H9 (cell line): ENCODE results near the gene ELFN1. TPM values are rescaled to one million over a fixed set of nuclear protein-coding genes. Genes with fewer than 3 reads are reported as not detected.

Experiments
- DNase-seq: peaks from one replicate; pipeline ENCODE4 v3.0.0-alpha.2; 2017
- H2AFZ ChIP-seq: one replicate; pipeline ENCODE4 v1.6.1; 2013; ENCODE audit warnings: mild to moderate bottlenecking, low read length, control low read depth, moderate library complexity
- H2AK5ac ChIP-seq: 2 replicates; pipeline ENCODE4 v1.6.1; 2013; ENCODE audit warnings: low read length, control low read depth, mixed read lengths; ENCODE audit not compliant: insufficient read length
- H2BK120ac ChIP-seq: one replicate; pipeline ENCODE4 v1.6.1; 2013; ENCODE audit warnings: low read depth, mild to moderate bottlenecking, low read length, control low read depth, inconsistent platforms; ENCODE audit not compliant: poor library complexity, severe bottlenecking
- H2BK12ac ChIP-seq: 2 replicates; pipeline ENCODE4 v1.6.1; 2013; ENCODE audit warnings: low read length, control low read depth, mixed read lengths, low read depth; ENCODE audit not compliant: insufficient read length
- H2BK15ac ChIP-seq: 2 replicates; pipeline ENCODE4 v1.6.1; 2013; ENCODE audit warnings: low read depth, low read length, control low read depth
- H2BK20ac ChIP-seq: one replicate; pipeline ENCODE4 v1.6.1; 2013; ENCODE audit warnings: low read depth, mild to moderate bottlenecking, low read length, control low read depth, inconsistent platforms; ENCODE audit not compliant: poor library complexity, severe bottlenecking
- H2BK5ac ChIP-seq: 2 replicates; pipeline ENCODE4 v1.6.1; 2013; ENCODE audit warnings: low read length, control low read depth, mixed read lengths; ENCODE audit not compliant: insufficient read length
- H3K14ac ChIP-seq: 2 replicates; pipeline ENCODE4 v1.6.1; 2013; ENCODE audit warnings: low read length, control low read depth; ENCODE audit not compliant: insufficient read depth
- H3K18ac ChIP-seq: 2 replicates; pipeline ENCODE4 v1.6.1; 2013; ENCODE audit warnings: low read depth, mild to moderate bottlenecking, mixed read lengths, low read length, control low read depth; ENCODE audit not compliant: insufficient read length
- H3K23ac ChIP-seq: 2 replicates; pipeline ENCODE4 v1.6.1; 2013; ENCODE audit warnings: low read length, control low read depth, mixed read lengths, low read depth; ENCODE audit not compliant: insufficient read length
- H3K23me2 ChIP-seq: 2 replicates; pipeline ENCODE4 v1.6.1; 2013; ENCODE audit warnings: low read depth, mild to moderate bottlenecking, mixed read lengths, low read length, control low read depth; ENCODE audit not compliant: insufficient read length, poor library complexity, severe bottlenecking
- H3K27ac ChIP-seq: 2 replicates; pipeline ENCODE4 v1.5.1; 2013; ENCODE audit warnings: low read length, control low read depth, mixed read lengths, low read depth; ENCODE audit not compliant: insufficient read length
- H3K27me3 ChIP-seq: 2 replicates; pipeline ENCODE4 v1.6.1; 2013; ENCODE audit warnings: low read length, control low read depth, inconsistent platforms; ENCODE audit not compliant: insufficient read depth
- H3K4ac ChIP-seq: 2 replicates; pipeline ENCODE4 v1.6.1; 2013; ENCODE audit warnings: low read depth, mild to moderate bottlenecking, control low read depth, inconsistent platforms, low read length, moderate library complexity
- H3K4me1 ChIP-seq: 2 replicates; pipeline ENCODE4 v1.6.1; 2013; ENCODE audit warnings: low read length, control low read depth, inconsistent platforms; ENCODE audit not compliant: insufficient read depth
- H3K4me2 ChIP-seq: 2 replicates; pipeline ENCODE4 v1.6.1; 2013; ENCODE audit warnings: low read length, control low read depth, mixed read lengths; ENCODE audit not compliant: insufficient read length, insufficient read depth
- H3K56ac ChIP-seq: 2 replicates; pipeline ENCODE4 v1.6.1; 2013; ENCODE audit warnings: low read depth, mild to moderate bottlenecking, mixed read lengths, low read length, control low read depth; ENCODE audit not compliant: insufficient read length
- H3K79me1 ChIP-seq: 2 replicates; pipeline ENCODE4 v1.6.1; 2013; ENCODE audit warnings: low read depth, mild to moderate bottlenecking, moderate library complexity, low read length, control low read depth, inconsistent platforms; ENCODE audit not compliant: insufficient read depth, poor library complexity, severe bottlenecking
- H3K79me2 ChIP-seq: 2 replicates; pipeline ENCODE4 v1.6.1; 2013; ENCODE audit warnings: low read length, control low read depth, inconsistent platforms; ENCODE audit not compliant: insufficient read depth
- H3K9ac ChIP-seq: 2 replicates; pipeline ENCODE4 v1.6.1; 2013; ENCODE audit warnings: low read length, control low read depth, mixed read lengths; ENCODE audit not compliant: insufficient read length; ENCODE audit errors: extremely low read depth
- H3K9me3 ChIP-seq: one replicate; pipeline ENCODE4 v1.6.1; 2013; ENCODE audit warnings: low read depth, low read length, inconsistent platforms; ENCODE audit not compliant: control insufficient read depth
- H3T11ph ChIP-seq: one replicate; pipeline ENCODE4 v1.6.1; 2013; ENCODE audit warnings: mild to moderate bottlenecking, low read length, control low read depth, inconsistent platforms
- H4K20me1 ChIP-seq: one replicate; pipeline ENCODE4 v1.6.1; 2013; ENCODE audit not compliant: control insufficient read depth, insufficient read length, insufficient read depth
- H4K5ac ChIP-seq: 2 replicates; pipeline ENCODE4 v1.6.1; 2013; ENCODE audit warnings: low read depth, mild to moderate bottlenecking, mixed read lengths, low read length, control low read depth; ENCODE audit not compliant: insufficient read length
- H4K8ac ChIP-seq: replicated peaks from 2 replicates; pipeline ENCODE4 v1.6.1; 2013; ENCODE audit warnings: low read length, control low read depth, mixed read lengths, low read depth; ENCODE audit not compliant: insufficient read length
- H4K91ac ChIP-seq: 2 replicates; pipeline ENCODE4 v1.6.1; 2013; ENCODE audit warnings: low read depth, mild to moderate bottlenecking, moderate library complexity, mixed read lengths, low read length, control low read depth; ENCODE audit not compliant: insufficient read length
- H3K27ac Mint-ChIP-seq, 3 experiments: 2 replicates in 2 of 3; 3 replicates in 1 of 3; pipeline ENCODE4 v1.8.0; 2020 to 2021; ENCODE audit warnings: mixed read lengths in 3 of 3, mild to moderate bottlenecking in 1 of 3, moderate library complexity in 1 of 3
- H3K27me3 Mint-ChIP-seq: 2 replicates; pipeline ENCODE4 v1.8.0; 2021; ENCODE audit warnings: low read depth, mild to moderate bottlenecking, moderate library complexity, mixed read lengths
- H3K36me3 Mint-ChIP-seq, 3 experiments: 2 replicates in 2 of 3; 3 replicates in 1 of 3; pipeline ENCODE4 v1.8.0; 2020 to 2021; ENCODE audit warnings: low read depth in 3 of 3, mixed read lengths in 3 of 3; ENCODE audit not compliant: insufficient read depth in 1 of 3
- H3K4me1 Mint-ChIP-seq, 2 experiments: 2 replicates each; pipeline ENCODE4 v1.8.0; 2020; ENCODE audit warnings: mixed read lengths in 2 of 2
- H3K4me3 Mint-ChIP-seq, 2 experiments: 2 replicates in 1 of 2; 3 replicates in 1 of 2; pipeline ENCODE4 v1.8.0; 2020 to 2021; ENCODE audit warnings: mild to moderate bottlenecking in 2 of 2, mixed read lengths in 2 of 2, moderate library complexity in 1 of 2
- H3K9me3 Mint-ChIP-seq, 2 experiments: 2 replicates in 1 of 2; 3 replicates in 1 of 2; pipeline ENCODE4 v1.8.0; 2020; ENCODE audit warnings: mild to moderate bottlenecking in 2 of 2, mixed read lengths in 2 of 2, moderate library complexity in 1 of 2
- WGBS: extraction: QIAGEN DNeasy Blood & Tissue Kit; methylation state at CpG from one replicate; pipeline ENCODE4 v1.1.7; 2013; ENCODE audit warnings: missing lambda C conversion rate, low lambda C conversion rate, mixed read lengths; ENCODE audit not compliant: insufficient read length; ENCODE audit errors: extremely low coverage; 5-methylcytosine and 5-hydroxymethylcytosine counted together
- total RNA-seq: library from RNA; stranded (reverse); gene quantifications from 2 replicates; pipeline ENCODE4 v1.2.1, GENCODE V29; 2021
- TF ChIP-seq, protein P1 (sequence below): fragments of 200-600 bp; sonication (generic); conservative IDR thresholded peaks from 3 replicates; pipeline ENCODE4 v1.8.0; 2021; ENCODE audit warnings: antibody characterized with exemption, mild to moderate bottlenecking

Gene ELFN1
- total RNA-seq, 1 experiment from 2014 or later, result 3.7 TPM

DNA sequence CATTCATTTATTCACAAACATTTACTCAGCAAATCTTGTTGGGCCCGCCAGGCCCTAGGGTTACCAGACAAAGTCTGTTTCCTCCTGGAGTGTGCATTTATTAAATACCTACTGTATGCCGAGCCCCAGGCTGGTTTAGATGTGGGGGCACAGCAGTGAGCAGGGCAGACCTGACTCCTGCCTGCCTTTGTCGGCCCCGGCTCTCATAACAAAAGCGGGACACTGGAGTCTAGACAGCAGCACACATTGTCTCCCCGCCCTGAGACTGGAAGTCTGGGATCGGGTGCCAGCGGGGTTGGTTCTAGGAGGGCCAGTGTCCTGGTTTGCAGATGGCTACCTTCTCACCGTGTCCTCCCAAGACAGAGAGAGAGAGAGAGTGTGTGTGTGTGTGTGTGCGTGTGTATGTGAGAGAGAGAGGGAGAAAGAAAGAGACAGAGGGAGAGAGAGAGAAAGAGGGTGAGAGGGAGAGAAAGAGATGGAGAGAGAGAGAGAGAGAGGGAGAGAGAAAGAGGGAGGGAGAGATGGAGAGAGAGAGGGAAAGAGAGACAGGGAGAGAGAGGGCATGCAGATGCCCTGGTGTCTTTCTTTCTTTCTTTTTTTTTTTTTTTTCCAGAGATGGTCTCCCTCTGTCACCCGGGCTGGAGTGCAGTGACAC is 25.9 kb downstream of the ELFN1 start:
- H3T11ph ChIP-seq, result no peak overlapping the region
- Mint-ChIP-seq H3K4me3 (no peak overlapping the region), H3K36me3 (no peaks in the 10 kb centered on the region; a peak in 1 of 7 replicates), H3K9me3 (0 out of 5 replicates have a peak, but pooled peaks cover 0 to 3% of the 10 kb centered on the region in 2 experiments), H3K27ac (peak overlapping the region in 1 of 3 experiments; percentile 10; a peak in 1 of 7 replicates), H3K27me3 (peaks cover 23% of the 10 kb centered on the region), H3K4me1 (peaks cover 14 to 22% of the 10 kb centered on the region in 2 experiments)
- WGBS, result no CpG with 5 or more reads among the region's 11 CpGs
- peak; percentile 25 for DNase-seq
- H2BK120ac ChIP-seq, result no peak overlapping the region
- no peak overlapping the region for H4K5ac ChIP-seq
- no peaks in the 10 kb centered on the region; the same call in 1 of the 2 replicates for H3K4me1 ChIP-seq
- H2BK20ac ChIP-seq, result no peak overlapping the region
- H3K4ac ChIP-seq, result no peak overlapping the region
- no peaks in the 10 kb centered on the region for H3K79me2 ChIP-seq
- no peaks in the 10 kb centered on the region for H3K23me2 ChIP-seq
- no peak overlapping the region for H3K18ac ChIP-seq
- H2BK5ac ChIP-seq, result no peak overlapping the region
- no peaks in the 10 kb centered on the region for H3K79me1 ChIP-seq
- no peak overlapping the region for H3K56ac ChIP-seq
- H3K23ac ChIP-seq, result no peak overlapping the region
- H2BK12ac ChIP-seq, result no peak overlapping the region
- no peak overlapping the region for H2AFZ ChIP-seq
- H4K91ac ChIP-seq, result no peak overlapping the region
- no peak overlapping the region for H2BK15ac ChIP-seq
- no peak overlapping the region for H2AK5ac ChIP-seq
- H3K14ac ChIP-seq, result no peak overlapping the region
- H4K8ac ChIP-seq, result no peak overlapping the region
- H3K9ac ChIP-seq, result no peak overlapping the region
- no peaks in the 10 kb centered on the region for H4K20me1 ChIP-seq
- H3K4me2 ChIP-seq, result no peak overlapping the region
- 0 out of 2 replicates have a peak, but pooled peaks cover 3% of the 10 kb centered on the region for H3K27me3 ChIP-seq
- TF ChIP-seq, protein P1, sequence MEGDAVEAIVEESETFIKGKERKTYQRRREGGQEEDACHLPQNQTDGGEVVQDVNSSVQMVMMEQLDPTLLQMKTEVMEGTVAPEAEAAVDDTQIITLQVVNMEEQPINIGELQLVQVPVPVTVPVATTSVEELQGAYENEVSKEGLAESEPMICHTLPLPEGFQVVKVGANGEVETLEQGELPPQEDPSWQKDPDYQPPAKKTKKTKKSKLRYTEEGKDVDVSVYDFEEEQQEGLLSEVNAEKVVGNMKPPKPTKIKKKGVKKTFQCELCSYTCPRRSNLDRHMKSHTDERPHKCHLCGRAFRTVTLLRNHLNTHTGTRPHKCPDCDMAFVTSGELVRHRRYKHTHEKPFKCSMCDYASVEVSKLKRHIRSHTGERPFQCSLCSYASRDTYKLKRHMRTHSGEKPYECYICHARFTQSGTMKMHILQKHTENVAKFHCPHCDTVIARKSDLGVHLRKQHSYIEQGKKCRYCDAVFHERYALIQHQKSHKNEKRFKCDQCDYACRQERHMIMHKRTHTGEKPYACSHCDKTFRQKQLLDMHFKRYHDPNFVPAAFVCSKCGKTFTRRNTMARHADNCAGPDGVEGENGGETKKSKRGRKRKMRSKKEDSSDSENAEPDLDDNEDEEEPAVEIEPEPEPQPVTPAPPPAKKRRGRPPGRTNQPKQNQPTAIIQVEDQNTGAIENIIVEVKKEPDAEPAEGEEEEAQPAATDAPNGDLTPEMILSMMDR, result no peak
- H3K9me3 ChIP-seq, result no peaks in the 10 kb centered on the region
- H3K27ac ChIP-seq, result no peak overlapping the region
